Peyer's patch (tissue), 4 donors: ENCODE results near the gene AOPEP. TPM values are rescaled to one million over a fixed set of nuclear protein-coding genes. Genes with fewer than 3 reads are reported as not detected.

Source experiments
- DNase-seq, 3 donors: peaks; one replicate each; pipeline ENCODE4 v3.0.0-alpha.2; 2017 to 2019
- H3K27ac ChIP-seq, 4 donors: fragments of 200-600 bp; sonication (generic); one replicate each; pipeline ENCODE4 v1.5.1; 2016 to 2019
- H3K27me3 ChIP-seq, 2 donors: fragments of 200-600 bp; sonication (generic); one replicate each; pipeline ENCODE4 v1.5.1; 2019
- H3K36me3 ChIP-seq, 3 donors: fragments of 200-600 bp; sonication (generic); one replicate each; pipeline ENCODE4 v1.5.1; 2016 to 2019
- H3K4me1 ChIP-seq, 4 donors: fragments of 200-600 bp; sonication (generic); one replicate each; pipeline ENCODE4 v1.5.1; 2016 to 2019
- H3K4me3 ChIP-seq, 4 donors: fragments of 200-600 bp; sonication (generic); 1 replicate in 3 of 4; 2 replicates in 1 of 4; pipeline ENCODE4 v1.5.1; 2016 to 2019; ENCODE audit warnings: mild to moderate bottlenecking in 1 of 4
- H3K9me3 ChIP-seq, 4 donors: fragments of 200-600 bp; sonication (generic); one replicate each; pipeline ENCODE4 v1.5.1; 2016 to 2019; ENCODE audit warnings: mild to moderate bottlenecking in 1 of 4
- CTCF ChIP-seq, 6 experiments: fragments of 450-650 bp in 4 of 6; fragments of 200-600 bp in 2 of 6; sonication (generic) in 1 of 6; IDR thresholded peaks; one replicate each; pipeline ENCODE4 v1.5.1; 2017 to 2019; ENCODE audit warnings: antibody characterized with exemption in 6 of 6, mild to moderate bottlenecking in 3 of 6, moderate library complexity in 1 of 6
- POLR2A ChIP-seq, 2 donors: fragments of 450-650 bp; IDR thresholded peaks; one replicate each; pipeline ENCODE4 v1.5.1; 2017; ENCODE audit warnings: antibody characterized with exemption in 2 of 2, mild to moderate bottlenecking in 2 of 2, moderate library complexity in 2 of 2
- total RNA-seq, 4 donors: library from RNA; depleted of rRNA; stranded (reverse); fragments of >200 nt; gene quantifications; one replicate each; pipeline ENCODE4 v1.1.0, GENCODE V29; 2016

Gene AOPEP
- total RNA-seq, 4 donors from 2014 or later: 83.5 to 272 (median 117) TPM

DNA sequence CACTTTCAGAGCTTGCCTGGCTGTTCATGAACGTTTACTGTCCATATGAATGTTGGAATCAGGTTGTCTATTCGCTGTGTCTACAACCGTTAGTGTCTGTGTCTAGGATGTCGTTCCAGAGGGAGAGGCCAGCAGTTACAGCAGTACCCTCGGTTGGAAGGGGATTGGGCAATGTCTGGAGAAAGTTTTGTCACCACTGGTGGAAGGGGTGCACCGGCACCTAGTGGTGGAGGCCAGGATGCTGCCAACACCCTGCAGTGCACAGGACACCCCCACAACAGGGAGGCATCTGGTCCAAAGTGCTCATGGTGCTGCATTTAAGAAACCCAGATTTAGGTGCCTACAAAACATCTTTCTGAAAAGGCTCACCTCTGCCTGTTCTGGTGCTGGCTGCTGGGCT is 370.3 kb downstream of the AOPEP start:
- H3K27me3 ChIP-seq: no peaks in the 10 kb centered on the region
- peaks cover 0 to 21% (median 5%) of the 10 kb centered on the region in 4 donors for H3K4me1 ChIP-seq
- no peak overlapping the region for H3K4me3 ChIP-seq
- H3K27ac ChIP-seq: peak overlapping the region in 1 of 4 donors; percentile 21
- peaks cover 0 to 13% (median 0%) of the 10 kb centered on the region in 3 donors for H3K36me3 ChIP-seq
- DNase-seq: peak in 1 of 3 donors; percentile 25
- H3K9me3 ChIP-seq: no peaks in the 10 kb centered on the region
- peak in 2 of 6 experiments; percentile 8 to 11 for TF ChIP-seq CTCF (IDR thresholded peaks at IDR 0.05)
- no peak for TF ChIP-seq POLR2A (IDR thresholded peaks at IDR 0.05)

GRCh38 chr9:95097279-95097678 is 370.8 kb downstream of the AOPEP start:
- Histone ChIP-seq H3K4me1 (peaks cover 0 to 17% (median 3%) of the 10 kb centered on the region in 4 donors), H3K27me3 (no peaks in the 10 kb centered on the region), H3K9me3 (no peaks in the 10 kb centered on the region), H3K4me3 (no peak overlapping the region), H3K36me3 (peaks cover 0 to 13% (median 0%) of the 10 kb centered on the region in 3 donors), H3K27ac (no peak overlapping the region)
- no peak for TF ChIP-seq CTCF (IDR thresholded peaks at IDR 0.05)
- no peak for TF ChIP-seq POLR2A (IDR thresholded peaks at IDR 0.05)
- peak in 1 of 3 donors; percentile 27 for DNase-seq

DNA sequence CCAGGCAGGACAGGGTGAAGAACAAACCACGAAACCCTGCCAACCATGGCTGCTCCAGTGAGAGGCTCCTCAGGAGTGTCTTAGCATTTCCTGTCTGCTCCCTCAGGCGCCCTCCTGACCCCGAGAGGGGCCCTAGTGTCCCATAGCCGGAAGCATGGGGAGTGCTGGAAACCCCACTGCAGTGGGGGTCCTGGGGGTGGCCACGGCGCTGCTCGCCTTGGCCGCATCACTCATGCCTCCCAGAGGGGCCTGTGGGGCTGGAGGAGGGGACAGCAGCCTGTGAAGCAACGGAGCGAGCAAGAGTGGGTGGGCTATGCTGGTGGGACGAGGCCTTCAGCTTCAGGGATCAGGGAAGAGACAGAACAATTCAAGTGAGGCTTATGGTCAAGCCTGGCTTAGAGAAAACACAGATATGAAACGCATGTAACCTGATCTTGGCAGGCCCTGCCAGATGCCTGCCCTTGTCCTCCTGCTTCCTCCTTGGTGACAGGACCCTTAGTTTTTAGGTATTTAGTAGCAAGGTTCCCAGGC is 372.0 kb downstream of the AOPEP start:
- H3K4me3 ChIP-seq: no peak overlapping the region
- H3K9me3 ChIP-seq: no peaks in the 10 kb centered on the region
- H3K36me3 ChIP-seq: peaks cover 0 to 17% (median 0%) of the 10 kb centered on the region in 3 donors
- TF ChIP-seq CTCF (IDR thresholded peaks at IDR 0.05): no peak
- no peak for TF ChIP-seq POLR2A (IDR thresholded peaks at IDR 0.05)
- H3K27me3 ChIP-seq: no peaks in the 10 kb centered on the region
- peaks cover 0 to 19% (median 0%) of the 10 kb centered on the region in 4 donors for H3K4me1 ChIP-seq
- H3K27ac ChIP-seq: no peak overlapping the region
- no peak for DNase-seq

- H3K27ac ChIP-seq: no peak overlapping the region
- H3K4me1 ChIP-seq: peaks cover 0 to 16% (median 0%) of the 10 kb centered on the region in 4 donors
- no peak for DNase-seq
- no peaks in the 10 kb centered on the region for H3K9me3 ChIP-seq
- H3K27me3 ChIP-seq: no peaks in the 10 kb centered on the region
- peaks cover 0 to 17% (median 0%) of the 10 kb centered on the region in 3 donors for H3K36me3 ChIP-seq
- TF ChIP-seq CTCF (IDR thresholded peaks at IDR 0.05) (no peak), POLR2A (IDR thresholded peaks at IDR 0.05) (no peak)
- no peak overlapping the region for H3K4me3 ChIP-seq
These were observed 373.0 kb downstream of the AOPEP start for GRCh38 chr9:95099321-95100070.

- H3K4me1 ChIP-seq: peaks cover 0 to 16% (median 0%) of the 10 kb centered on the region in 4 donors
- no peaks in the 10 kb centered on the region for H3K27me3 ChIP-seq
- H3K4me3 ChIP-seq: no peak overlapping the region
- DNase-seq: no peak
- peaks cover 0 to 17% (median 0%) of the 10 kb centered on the region in 3 donors for H3K36me3 ChIP-seq
- no peak for TF ChIP-seq POLR2A (IDR thresholded peaks at IDR 0.05)
- no peak for TF ChIP-seq CTCF (IDR thresholded peaks at IDR 0.05)
- no peaks in the 10 kb centered on the region for H3K9me3 ChIP-seq
- no peak overlapping the region for H3K27ac ChIP-seq
These were observed 373.6 kb downstream of the AOPEP start for GRCh38 chr9:95100071-95100627.
